Smooth muscle cell (in vitro differentiated cells): ENCODE results near the gene UBXN6. TPM values are rescaled to one million over a fixed set of nuclear protein-coding genes. Genes with fewer than 3 reads are reported as not detected.

Source experiments
- DNase-seq: peaks from one replicate; lab custom pipeline; 2025; ENCODE audit not compliant: unreplicated experiment; lab: John Stamatoyannopoulos, UW
- H2AFZ ChIP-seq: fragments of 200-600 bp; sonication (generic); 2 replicates; pipeline ENCODE4 v1.6.0; 2016; ENCODE audit warnings: antibody characterized with exemption, low read depth, mild to moderate bottlenecking
- H3F3A ChIP-seq: fragments of 200-600 bp; sonication (generic); 2 replicates; pipeline ENCODE4 v1.6.0; 2017; ENCODE audit warnings: antibody characterized with exemption, low read depth
- H3K27ac ChIP-seq: fragments of 200-600 bp; sonication (generic); 2 replicates; pipeline ENCODE4 v1.5.1; 2016; ENCODE audit warnings: low read depth, mild to moderate bottlenecking
- H3K27me3 ChIP-seq: fragments of 200-600 bp; sonication (generic); 2 replicates; pipeline ENCODE4 v1.6.1; 2016; ENCODE audit warnings: low read depth, mild to moderate bottlenecking
- H3K36me3 ChIP-seq: fragments of 200-600 bp; sonication (generic); 2 replicates; pipeline ENCODE4 v1.5.1; 2016; ENCODE audit warnings: low read depth
- H3K4me1 ChIP-seq: fragments of 200-600 bp; sonication (generic); 2 replicates; pipeline ENCODE4 v1.5.1; 2016; ENCODE audit warnings: low read depth
- H3K4me2 ChIP-seq: fragments of 200-600 bp; sonication (generic); 2 replicates; pipeline ENCODE4 v1.6.0; 2016; ENCODE audit warnings: mild to moderate bottlenecking
- H3K4me3 ChIP-seq: fragments of 200-600 bp; sonication (generic); 2 replicates; pipeline ENCODE4 v1.5.1; 2016; ENCODE audit warnings: mild to moderate bottlenecking
- H3K79me2 ChIP-seq: fragments of 200-600 bp; sonication (generic); 2 replicates; pipeline ENCODE4 v1.6.0; 2016; ENCODE audit warnings: low read depth, mild to moderate bottlenecking
- H3K9ac ChIP-seq: fragments of 200-600 bp; sonication (generic); 2 replicates; pipeline ENCODE4 v1.6.0; 2016; ENCODE audit warnings: low read depth
- H3K9me3 ChIP-seq: fragments of 200-600 bp; sonication (generic); replicated peaks from 2 replicates; pipeline ENCODE4 v1.5.1; 2016; ENCODE audit warnings: low read depth
- H4K20me1 ChIP-seq: fragments of 200-600 bp; sonication (generic); 2 replicates; pipeline ENCODE4 v1.6.0; 2016; ENCODE audit warnings: low read depth
- CTCF ChIP-seq: fragments of 200-600 bp; sonication (generic); IDR thresholded peaks from 2 replicates; pipeline ENCODE4 v1.5.1; 2017; ENCODE audit warnings: borderline replicate concordance, mild to moderate bottlenecking, antibody characterized with exemption; ENCODE audit not compliant: insufficient read depth, poor library complexity, severe bottlenecking
- WGBS: methylation state at CpG from one replicate; pipeline ENCODE4 v1.1.7; 2016; ENCODE audit warnings: low lambda C conversion rate; 5-methylcytosine and 5-hydroxymethylcytosine counted together
- polyA plus RNA-seq: library from polyadenylated mRNA; unstranded; fragments of >200 nt; fragmentation: Nextera tagmentation; extraction: Ambion mirVana; gene quantifications from 2 replicates; pipeline ENCODE4 v1.2.1, GENCODE V29; 2016
- total RNA-seq: library from RNA; depleted of rRNA; stranded (reverse); fragments of >200 nt; gene quantifications from 2 replicates; pipeline ENCODE4 v1.2.3, GENCODE V29; 2014

UBXN6 gene
- total and polyA plus RNA-seq, 2 experiments from 2014 or later = 44.8 to 50.7 TPM

GRCh38 chr19:4503132-4503824, 45.7 kb upstream of the UBXN6 start:
- TF ChIP-seq CTCF = no peak
- DNase-seq = no peak
- Histone ChIP-seq H4K20me1 (no peaks in the 10 kb centered on the region), H3K9ac (no peak overlapping the region), H2AFZ (no peak overlapping the region), H3K36me3 (no peaks in the 10 kb centered on the region), H3K4me1 (no peaks in the 10 kb centered on the region), H3K9me3 (no peaks in the 10 kb centered on the region), H3K27ac (no peak overlapping the region), H3K4me3 (no peak overlapping the region), H3K27me3 (no peaks in the 10 kb centered on the region), H3K79me2 (no peaks in the 10 kb centered on the region), H3F3A (peaks cover 6% of the 10 kb centered on the region), H3K4me2 (no peak overlapping the region)
- WGBS = 96% methylated on average over 24 of the region's 25 CpGs

GRCh38 chr19:4502282-4503131, 44.9 kb upstream of the UBXN6 start:
- no peak for DNase-seq
- H3F3A ChIP-seq = peaks cover 6% of the 10 kb centered on the region
- no peak overlapping the region for H2AFZ ChIP-seq
- no peak overlapping the region for H3K9ac ChIP-seq
- H3K4me3 ChIP-seq = no peak overlapping the region
- H4K20me1 ChIP-seq = no peaks in the 10 kb centered on the region
- no peaks in the 10 kb centered on the region for H3K9me3 ChIP-seq
- no peak for TF ChIP-seq CTCF
- H3K27me3 ChIP-seq = no peaks in the 10 kb centered on the region
- H3K27ac ChIP-seq = no peak overlapping the region
- H3K36me3 ChIP-seq = no peaks in the 10 kb centered on the region
- H3K4me1 ChIP-seq = no peaks in the 10 kb centered on the region
- 94% methylated on average over 37 of the region's 37 CpGs for WGBS
- no peak overlapping the region for H3K4me2 ChIP-seq
- no peaks in the 10 kb centered on the region for H3K79me2 ChIP-seq

- Histone ChIP-seq H3K4me3 (no peak overlapping the region), H3K9me3 (no peaks in the 10 kb centered on the region), H3K36me3 (no peaks in the 10 kb centered on the region), H3F3A (peaks cover 1% of the 10 kb centered on the region), H3K79me2 (no peaks in the 10 kb centered on the region), H4K20me1 (no peaks in the 10 kb centered on the region), H3K9ac (no peak overlapping the region), H3K27me3 (no peaks in the 10 kb centered on the region), H3K27ac (no peak overlapping the region), H3K4me1 (no peaks in the 10 kb centered on the region), H3K4me2 (no peak overlapping the region), H2AFZ (no peak overlapping the region)
- WGBS = 97% methylated on average over 25 of the region's 25 CpGs
- TF ChIP-seq CTCF = no peak
- DNase-seq = no peak
These were observed 44.1 kb upstream of the UBXN6 start for GRCh38 chr19:4501691-4502090.
